GM18907 (cell line): Measurements from ENCODE around the gene CRELD2.

ENCODE experiments used
- ATAC-seq: cut with Tn5 transposase; IDR thresholded peaks from one replicate; pipeline ENCODE4 v1.9.1; 2021; ENCODE audit warnings: mild to moderate bottlenecking, moderate library complexity; ENCODE audit not compliant: unreplicated experiment

The CRELD2 gene

GRCh38 chr22:49910229-49911155 is 7.9 kb upstream of the CRELD2 start:
- ATAC-seq, result no peak

GRCh38 chr22:49911881-49912625 is 6.4 kb upstream of the CRELD2 start:
- no peak for ATAC-seq

- no peak for ATAC-seq
Observed at GRCh38 chr22:49913026-49913425, 5.4 kb upstream of the CRELD2 start.

- ATAC-seq, result no peak
Observed at GRCh38 chr22:49913446-49913845, 5.0 kb upstream of the CRELD2 start.

GRCh38 chr22:49914256-49914655 is 4.2 kb upstream of the CRELD2 start:
- no peak for ATAC-seq

GRCh38 chr22:49915610-49916009 is 2.8 kb upstream of the CRELD2 start:
- no peak for ATAC-seq

GRCh38 chr22:49916831-49917230 is 1.6 kb upstream of the CRELD2 start:
- no peak for ATAC-seq

- ATAC-seq, result peak; percentile 14
Observed at GRCh38 chr22:49918911-49919881, 762 bp downstream of the CRELD2 start.

- ATAC-seq, result no peak
Observed at GRCh38 chr22:49920859-49921258, 2.4 kb downstream of the CRELD2 start.

- no peak for ATAC-seq
Observed at GRCh38 chr22:49921508-49922278, 3.3 kb downstream of the CRELD2 start.

- ATAC-seq, result no peak
Observed at GRCh38 chr22:49922484-49922883, 4.0 kb downstream of the CRELD2 start.

- no peak for ATAC-seq
Observed at GRCh38 chr22:49922926-49923325, 4.5 kb downstream of the CRELD2 start.

GRCh38 chr22:49923445-49923844 is 5.0 kb downstream of the CRELD2 start:
- ATAC-seq, result no peak

GRCh38 chr22:49924113-49924833 is 5.8 kb downstream of the CRELD2 start:
- ATAC-seq, result no peak

- ATAC-seq, result no peak
Observed at GRCh38 chr22:49925525-49926128, 7.2 kb downstream of the CRELD2 start.

- no peak for ATAC-seq
Observed at GRCh38 chr22:49926916-49927315, 8.5 kb downstream of the CRELD2 start.

- ATAC-seq, result no peak
Observed at GRCh38 chr22:49927483-49928184, 9.2 kb downstream of the CRELD2 start.

GRCh38 chr22:49928185-49928495 is 9.7 kb downstream of the CRELD2 start:
- no peak for ATAC-seq
